ENCODE results near the gene MRPL41. TPM values are rescaled to one million over a fixed set of nuclear protein-coding genes. Genes with fewer than 3 reads are reported as not detected.
A peak's percentile ranks its signal among the peaks of the same experiment; 100 is the strongest.

The MRPL41 gene
- total RNA-seq, 4 donors from 2014 or later: 44.1 to 70.0 (median 55.3) TPM

DNA sequence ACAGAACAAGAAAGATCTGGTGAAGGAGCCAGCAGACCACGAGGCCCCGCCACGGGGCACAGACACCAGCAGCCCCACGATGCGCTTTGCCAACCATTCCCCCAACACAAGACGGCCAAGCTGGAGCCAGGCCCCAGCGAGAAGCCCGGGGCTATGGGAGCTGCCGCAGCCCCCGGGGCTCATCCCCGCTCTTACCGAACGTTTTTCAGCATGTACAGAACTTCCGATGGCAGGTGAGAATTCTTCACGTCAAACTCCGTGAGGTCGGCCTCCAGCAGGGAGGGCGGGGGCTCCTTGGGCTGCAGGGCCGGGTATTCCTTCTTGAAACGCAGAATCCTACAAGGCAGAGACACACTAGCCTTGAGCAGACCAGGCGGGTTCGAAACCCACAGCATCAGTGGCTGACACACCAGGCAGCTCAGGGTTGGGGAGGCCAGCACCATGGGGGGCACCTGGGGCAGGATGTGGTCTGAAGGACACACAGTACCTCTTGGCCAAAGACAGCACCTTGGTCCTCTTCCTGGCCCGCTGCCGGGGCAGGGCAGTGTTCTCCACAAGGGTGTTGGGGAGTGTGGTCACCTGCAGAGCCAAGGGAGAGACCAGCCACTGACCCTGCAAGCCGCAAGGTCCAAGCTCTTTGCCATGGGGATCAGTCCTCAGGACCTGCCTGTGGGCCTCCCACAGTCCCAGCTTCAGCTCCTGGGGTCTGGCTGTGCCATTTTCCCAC lies 8.3 kb upstream of the MRPL41 start:
- Histone ChIP-seq H3K9me3 (no peaks in the 10 kb centered on the region), H3K4me1 (peaks cover 18% of the 10 kb centered on the region), H3K4me3 (no peak overlapping the region), H3K36me3 (peaks cover 30% of the 10 kb centered on the region), H3K27ac (peak overlapping the region; percentile 79), H3K27me3 (no peaks in the 10 kb centered on the region)
- WGBS: 93% methylated on average over 9 of the region's 25 CpGs
- no peak for DNase-seq (ENCODE audit: low spot score in 2 of 2)
- no peak for TF ChIP-seq POLR2A (IDR thresholded peaks at IDR 0.05)
- no peak for TF ChIP-seq POLR2AphosphoS5 (IDR thresholded peaks at IDR 0.05)
- TF ChIP-seq EP300 (IDR thresholded peaks at IDR 0.05): no peak
- TF ChIP-seq, protein P1, sequence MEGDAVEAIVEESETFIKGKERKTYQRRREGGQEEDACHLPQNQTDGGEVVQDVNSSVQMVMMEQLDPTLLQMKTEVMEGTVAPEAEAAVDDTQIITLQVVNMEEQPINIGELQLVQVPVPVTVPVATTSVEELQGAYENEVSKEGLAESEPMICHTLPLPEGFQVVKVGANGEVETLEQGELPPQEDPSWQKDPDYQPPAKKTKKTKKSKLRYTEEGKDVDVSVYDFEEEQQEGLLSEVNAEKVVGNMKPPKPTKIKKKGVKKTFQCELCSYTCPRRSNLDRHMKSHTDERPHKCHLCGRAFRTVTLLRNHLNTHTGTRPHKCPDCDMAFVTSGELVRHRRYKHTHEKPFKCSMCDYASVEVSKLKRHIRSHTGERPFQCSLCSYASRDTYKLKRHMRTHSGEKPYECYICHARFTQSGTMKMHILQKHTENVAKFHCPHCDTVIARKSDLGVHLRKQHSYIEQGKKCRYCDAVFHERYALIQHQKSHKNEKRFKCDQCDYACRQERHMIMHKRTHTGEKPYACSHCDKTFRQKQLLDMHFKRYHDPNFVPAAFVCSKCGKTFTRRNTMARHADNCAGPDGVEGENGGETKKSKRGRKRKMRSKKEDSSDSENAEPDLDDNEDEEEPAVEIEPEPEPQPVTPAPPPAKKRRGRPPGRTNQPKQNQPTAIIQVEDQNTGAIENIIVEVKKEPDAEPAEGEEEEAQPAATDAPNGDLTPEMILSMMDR (IDR thresholded peaks at IDR 0.05): no peak

DNA sequence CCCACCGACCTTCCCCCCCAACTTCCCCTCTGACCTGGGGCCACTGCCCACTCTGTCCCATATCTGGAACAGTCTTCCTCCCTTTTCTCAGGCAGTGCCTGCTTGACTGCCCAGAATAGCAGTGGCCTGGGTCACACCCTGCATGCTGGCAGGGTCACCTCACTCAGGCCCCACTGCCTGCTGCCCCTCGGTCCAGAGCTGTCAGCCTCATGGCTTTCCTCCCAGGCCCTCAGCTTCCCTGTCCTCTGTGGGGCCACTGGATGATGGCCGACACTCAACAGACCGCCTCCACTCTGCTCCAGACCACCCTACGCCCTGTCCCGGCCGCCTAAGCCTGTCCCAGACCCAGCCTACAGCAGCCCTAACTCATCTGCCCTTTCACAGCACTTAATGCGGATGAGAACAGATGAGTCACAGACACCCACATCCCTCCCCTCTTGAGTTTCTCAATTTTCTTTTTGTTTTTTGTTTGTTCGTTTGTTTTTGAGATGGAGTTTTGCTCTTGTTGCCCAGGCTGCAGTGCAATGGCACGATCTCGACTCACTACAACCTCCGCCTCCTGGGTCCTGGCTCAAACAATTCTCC lies 7.4 kb upstream of the MRPL41 start:
- Histone ChIP-seq H3K36me3 (peaks cover 27% of the 10 kb centered on the region), H3K27ac (peak overlapping the region; percentile 79), H3K4me1 (peaks cover 26% of the 10 kb centered on the region), H3K4me3 (peak overlapping the region; percentile 11), H3K27me3 (no peaks in the 10 kb centered on the region), H3K9me3 (no peaks in the 10 kb centered on the region)
- TF ChIP-seq POLR2AphosphoS5 (IDR thresholded peaks at IDR 0.05) (no peak), EP300 (IDR thresholded peaks at IDR 0.05) (no peak), POLR2A (IDR thresholded peaks at IDR 0.05) (no peak)
- TF ChIP-seq, protein P1 (IDR thresholded peaks at IDR 0.05): no peak
- WGBS: 77% methylated on average over 12 of the region's 12 CpGs
- DNase-seq (ENCODE audit: low spot score in 2 of 2): no peak

DNA sequence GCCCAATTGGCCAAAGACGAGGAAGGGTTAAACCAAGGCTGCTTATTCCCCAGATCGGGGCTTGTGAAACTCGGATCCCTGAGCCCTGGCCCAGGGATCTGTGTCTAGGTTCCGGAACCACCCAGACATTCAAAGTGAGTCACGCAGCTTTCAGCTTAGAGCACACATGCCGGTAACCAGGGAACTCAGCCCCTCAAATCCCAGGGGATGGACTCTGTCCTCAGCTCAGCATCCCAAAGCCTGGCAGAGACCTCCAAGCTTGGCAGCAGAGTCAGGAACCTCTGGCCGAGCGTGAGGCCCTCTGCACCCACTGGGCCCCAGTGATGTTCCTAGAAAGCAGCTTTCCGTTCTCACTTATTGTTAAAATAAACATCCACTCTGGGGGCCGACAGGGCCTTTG lies 6.6 kb upstream of the MRPL41 start:
- H3K27ac ChIP-seq: peak overlapping the region; percentile 79

DNA sequence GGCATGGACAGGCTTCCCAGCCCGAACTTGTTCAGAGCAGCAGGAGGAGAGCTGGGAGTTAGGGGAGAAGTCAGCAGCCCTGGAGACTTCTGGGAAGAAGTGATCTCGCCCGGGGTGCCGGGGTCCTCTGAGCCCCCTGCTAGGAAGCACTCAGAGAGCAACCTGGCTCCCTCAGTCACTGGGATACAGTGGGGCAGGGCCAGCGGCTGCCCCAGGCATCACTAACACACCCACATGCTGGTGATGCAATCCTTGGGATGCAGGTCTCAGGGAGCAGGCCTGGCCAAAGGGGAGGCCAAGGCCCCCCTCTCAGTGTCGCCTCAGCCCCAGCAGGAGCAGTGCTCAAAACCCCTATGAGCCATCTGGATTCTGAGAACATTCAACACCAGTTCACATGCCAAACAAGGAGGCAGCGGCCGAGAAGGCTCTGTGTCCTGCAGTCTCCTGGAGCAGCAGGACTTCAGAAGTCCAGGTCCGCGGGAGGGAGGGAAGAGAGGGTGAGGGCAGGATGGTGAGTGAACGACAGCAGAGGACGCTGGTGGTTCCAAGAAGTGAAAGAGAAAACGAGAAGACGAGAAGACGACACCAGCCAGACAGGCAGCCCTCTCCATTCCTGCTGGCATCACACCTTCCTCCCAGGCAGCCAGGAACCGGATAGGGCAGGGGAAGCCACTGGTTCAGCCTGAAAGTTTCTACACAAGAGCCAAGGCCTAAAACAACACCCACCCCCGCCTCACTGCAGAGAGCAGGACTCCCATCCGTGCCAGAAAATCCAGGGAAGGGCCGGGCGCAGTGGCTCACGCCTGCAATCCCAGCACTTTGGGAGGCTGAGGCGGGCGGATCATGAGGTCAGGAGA lies 3.8 kb upstream of the MRPL41 start:
- peak overlapping the region; percentile 92 for H3K27ac ChIP-seq
- 62% methylated on average over 17 of the region's 23 CpGs for WGBS
- peaks cover 5% of the 10 kb centered on the region for H3K36me3 ChIP-seq
- peak overlapping the region; percentile 95 for H3K4me3 ChIP-seq
- H3K27me3 ChIP-seq: no peaks in the 10 kb centered on the region
- peak in 1 of 2 donors; percentile 85 for DNase-seq (ENCODE audit: low spot score in 2 of 2)
- TF ChIP-seq POLR2AphosphoS5 (IDR thresholded peaks at IDR 0.05) (no peak), EP300 (IDR thresholded peaks at IDR 0.05) (no peak), POLR2A (IDR thresholded peaks at IDR 0.05) (no peak)
- TF ChIP-seq, protein P1 (IDR thresholded peaks at IDR 0.05): no peak
- peaks cover 47% of the 10 kb centered on the region for H3K4me1 ChIP-seq
- no peaks in the 10 kb centered on the region for H3K9me3 ChIP-seq

More for the DNA sequence above, 6.6 kb upstream of the MRPL41 start:
- Histone ChIP-seq H3K4me1 (peaks cover 34% of the 10 kb centered on the region), H3K36me3 (peaks cover 19% of the 10 kb centered on the region), H3K4me3 (no peak overlapping the region), H3K9me3 (no peaks in the 10 kb centered on the region), H3K27me3 (no peaks in the 10 kb centered on the region)
- TF ChIP-seq EP300 (IDR thresholded peaks at IDR 0.05) (no peak), POLR2A (IDR thresholded peaks at IDR 0.05) (no peak), POLR2AphosphoS5 (IDR thresholded peaks at IDR 0.05) (no peak)
- TF ChIP-seq, protein P1 (IDR thresholded peaks at IDR 0.05): no peak
- peak; percentile 85 to 86 for DNase-seq (ENCODE audit: low spot score in 2 of 2)
- WGBS: 84% methylated on average over 9 of the region's 10 CpGs

Data from suprapubic skin (tissue), 4 donors.